IMR-90 (cell line): ENCODE measurements around the gene BBS12. TPM values are rescaled to one million over a fixed set of nuclear protein-coding genes. Genes with fewer than 3 reads are reported as not detected.

Experiments used
- ATAC-seq: fragments of 200-7000 bp; cut with Tn5 transposase; 2 replicates; pipeline ENCODE4 v1.9.1; 2020; ENCODE audit warnings: low read depth, mild to moderate bottlenecking, moderate library complexity
- BruUV-seq: library from RNA; stranded (reverse); fragments of 400-500 nt; replicated peaks from 2 replicates; lab custom pipeline; 2021; lab: Mats Ljungman, UMichigan
- CTCF ChIA-PET: fragments of 300-600 bp; formaldehyde crosslinking; extraction: SDS; loops from one replicate; lab custom pipeline; 2021; ENCODE audit warnings: antibody characterized with exemption; lab: Yijun Ruan, JAX
- POLR2A ChIA-PET: fragments of 300-600 bp; sonication (Branson Sonifier 250); formaldehyde crosslinking; loops from one replicate; lab custom pipeline; 2022; ENCODE audit warnings: antibody characterized with exemption; ENCODE audit not compliant: unreplicated experiment; lab: Charles Lee
- DNase-seq: peaks from one replicate; pipeline ENCODE4 v3.0.0; 2013
- H2AFZ ChIP-seq: replicated peaks from 2 replicates; pipeline ENCODE3; 2013; ENCODE audit warnings: low read length, mild to moderate bottlenecking; ENCODE audit not compliant: poor library complexity
- H2AK5ac ChIP-seq: 2 replicates; pipeline ENCODE4 v1.6.1; 2013; ENCODE audit warnings: low read depth, low read length, inconsistent platforms
- H2AK9ac ChIP-seq: replicated peaks from 2 replicates; pipeline ENCODE3; 2013; ENCODE audit warnings: mild to moderate bottlenecking, low read depth, low read length, moderate library complexity; ENCODE audit not compliant: poor library complexity
- H2BK120ac ChIP-seq: 2 replicates; pipeline ENCODE4 v1.6.1; 2013; ENCODE audit warnings: low read depth, low read length, inconsistent platforms
- H2BK15ac ChIP-seq: 3 replicates; pipeline ENCODE4 v1.6.1; 2013; ENCODE audit warnings: low read depth, low read length, inconsistent platforms
- H2BK20ac ChIP-seq: 2 replicates; pipeline ENCODE4 v1.6.1; 2013; ENCODE audit warnings: low read depth, mild to moderate bottlenecking, inconsistent platforms, low read length, moderate library complexity
- H2BK5ac ChIP-seq: 2 replicates; pipeline ENCODE4 v1.6.1; 2013; ENCODE audit warnings: mild to moderate bottlenecking, low read depth, low read length, inconsistent platforms; ENCODE audit not compliant: poor library complexity, severe bottlenecking
- H3K14ac ChIP-seq: replicated peaks from 2 replicates; pipeline ENCODE4 v1.6.1; 2013; ENCODE audit warnings: low read depth, low read length, inconsistent platforms
- H3K18ac ChIP-seq: 2 replicates; pipeline ENCODE4 v1.6.1; 2013; ENCODE audit warnings: low read depth, low read length, control low read depth
- H3K23ac ChIP-seq: 2 replicates; pipeline ENCODE4 v1.6.1; 2013; ENCODE audit warnings: low read depth, low read length, inconsistent platforms
- H3K27ac ChIP-seq: 2 replicates; pipeline ENCODE4 v1.5.1; 2013; ENCODE audit warnings: mild to moderate bottlenecking, control low read depth, low read length; ENCODE audit not compliant: insufficient read depth
- H3K27me3 ChIP-seq: 2 replicates; pipeline ENCODE4 v1.6.1; 2013; ENCODE audit warnings: low read length; ENCODE audit not compliant: control insufficient read depth, insufficient read depth
- H3K36me3 ChIP-seq: 2 replicates; pipeline ENCODE4 v1.6.1; 2013; ENCODE audit warnings: low read length, mixed read lengths; ENCODE audit not compliant: control insufficient read depth, insufficient read depth
- H3K4ac ChIP-seq: 2 replicates; pipeline ENCODE4 v1.6.1; 2013; ENCODE audit warnings: low read depth, low read length, inconsistent platforms
- H3K4me1 ChIP-seq: 2 replicates; pipeline ENCODE4 v1.6.1; 2013; ENCODE audit warnings: low read length, mixed read lengths; ENCODE audit not compliant: control insufficient read depth, insufficient read depth
- H3K4me2 ChIP-seq: 2 replicates; pipeline ENCODE4 v1.6.1; 2013; ENCODE audit warnings: low read depth, mild to moderate bottlenecking, control low read depth, low read length, moderate library complexity
- H3K4me3 ChIP-seq: 2 replicates; pipeline ENCODE4 v1.5.1; 2013; ENCODE audit warnings: low read depth, mild to moderate bottlenecking, control low read depth, low read length, moderate library complexity; ENCODE audit not compliant: insufficient read depth
- H3K56ac ChIP-seq: 2 replicates; pipeline ENCODE4 v1.6.1; 2013; ENCODE audit warnings: low read length, inconsistent platforms; ENCODE audit not compliant: insufficient read depth; ENCODE audit errors: extremely low read depth
- H3K79me1 ChIP-seq, 2 experiments: 2 replicates each; pipeline ENCODE4 v1.6.1; 2013; ENCODE audit warnings: low read length in 2 of 2, inconsistent platforms in 1 of 2, low read depth in 1 of 2
- H3K9ac ChIP-seq: 2 replicates; pipeline ENCODE4 v1.6.1; 2013; ENCODE audit warnings: low read depth, low read length, control low read depth
- H3K9me1 ChIP-seq: 2 replicates; pipeline ENCODE4 v1.6.1; 2013; ENCODE audit warnings: low read length, inconsistent platforms; ENCODE audit not compliant: insufficient read depth
- H3K9me3 ChIP-seq: 2 replicates; pipeline ENCODE4 v1.6.1; 2013; ENCODE audit warnings: low read length; ENCODE audit not compliant: control insufficient read depth, insufficient read depth
- H4K20me1 ChIP-seq: 2 replicates; pipeline ENCODE4 v1.6.1; 2013; ENCODE audit warnings: low read length, inconsistent platforms; ENCODE audit not compliant: insufficient read depth
- H4K5ac ChIP-seq: 2 replicates; pipeline ENCODE4 v1.6.1; 2013; ENCODE audit warnings: mild to moderate bottlenecking, low read depth, low read length, control low read depth
- H4K8ac ChIP-seq, 2 experiments: 2 replicates each; pipeline ENCODE4 v1.6.1; 2013; ENCODE audit warnings: low read depth in 2 of 2, low read length in 2 of 2, control low read depth in 1 of 2, inconsistent platforms in 1 of 2
- H4K91ac ChIP-seq: 2 replicates; pipeline ENCODE4 v1.6.1; 2013; ENCODE audit warnings: low read depth, low read length, inconsistent platforms; ENCODE audit not compliant: insufficient read depth
- BHLHE40 ChIP-seq: fragments of 150-350 bp; IDR thresholded peaks from 2 replicates; pipeline ENCODE4 v1.6.1; 2016; ENCODE audit warnings: mild to moderate bottlenecking, low read depth, low read length
- CEBPB ChIP-seq: IDR thresholded peaks from 2 replicates; pipeline ENCODE4 v1.6.1; 2012; ENCODE audit warnings: low read depth, low read length, improper control_type of control experiment
- CHD1 ChIP-seq: IDR thresholded peaks from 2 replicates; pipeline ENCODE4 v1.6.1; 2012; ENCODE audit warnings: low read depth, low read length, improper control_type of control experiment
- FOS ChIP-seq: fragments of 150-350 bp; IDR thresholded peaks from 2 replicates; pipeline ENCODE4 v1.6.1; 2016; ENCODE audit warnings: low read depth, low read length
- MAFK ChIP-seq: IDR thresholded peaks from 2 replicates; pipeline ENCODE4 v1.6.1; 2012; ENCODE audit warnings: low read depth, low read length, improper control_type of control experiment
- MXI1 ChIP-seq: IDR thresholded peaks from 2 replicates; pipeline ENCODE4 v1.6.1; 2012; ENCODE audit warnings: low read depth, mild to moderate bottlenecking, low read length, moderate library complexity, borderline replicate concordance
- POLR2A ChIP-seq: IDR thresholded peaks from 2 replicates; pipeline ENCODE4 v1.6.1; 2012; ENCODE audit warnings: mild to moderate bottlenecking, low read depth, low read length
- RAD21 ChIP-seq: IDR thresholded peaks from 2 replicates; pipeline ENCODE4 v1.6.1; 2012; ENCODE audit warnings: low read length, improper control_type of control experiment
- RCOR1 ChIP-seq: IDR thresholded peaks from 2 replicates; pipeline ENCODE4 v1.6.1; 2012; ENCODE audit warnings: mild to moderate bottlenecking, low read length, improper control_type of control experiment; ENCODE audit not compliant: insufficient replicate concordance
- RFX5 ChIP-seq: IDR thresholded peaks from 2 replicates; pipeline ENCODE4 v1.8.0; 2012; ENCODE audit warnings: low read depth, mild to moderate bottlenecking, low read length, moderate library complexity
- WGBS, 2 experiments: methylation state at CpG; one replicate each; pipeline versions ENCODE4 v1.1.5 to v1.1.7; 2013; ENCODE audit warnings: missing lambda C conversion rate in 2 of 2; ENCODE audit not compliant: insufficient read length in 1 of 2; ENCODE audit errors: extremely low coverage in 2 of 2; 5-methylcytosine and 5-hydroxymethylcytosine counted together
- dilution Hi-C: fragments of 300-500 bp; cut with HindIII; formaldehyde crosslinking; loops from one replicate; pipeline ENCODE4 v1.14.3; 2018; ENCODE audit warnings: low sequenced_read_pairs; ENCODE audit not compliant: unreplicated experiment
- in situ Hi-C: fragments of 300-500 bp; cut with MboI; formaldehyde crosslinking; loops from 3 replicates; pipeline ENCODE4 v1.14.3; 2019; ENCODE audit warnings: low sequenced_read_pairs, inconsistent platforms, mixed read lengths
- intact Hi-C: fragments of 100-400 bp; cut with micrococcal nuclease; formaldehyde crosslinking; loops from 2 replicates; pipeline ENCODE4 v1.10.0; 2022
- polyA plus RNA-seq, 3 experiments: library from polyadenylated mRNA; depleted of rRNA; stranded (reverse); fragments of >200 nt; gene quantifications; 2 replicates each; pipeline ENCODE4 v1.2.3, GENCODE V29; 2012; ENCODE audit warnings: low replicate concordance in 1 of 3
- total RNA-seq: library from RNA; depleted of rRNA; stranded (reverse); fragments of >200 nt; gene quantifications from 2 replicates; pipeline ENCODE4 v1.2.3, GENCODE V29; 2012

Gene BBS12
- total and polyA plus RNA-seq, 2 of the 4 experiments (the other 2 are of a cell fraction): 1.1 to 5.9 TPM

GRCh38 chr4:122775987-122776836, 43.7 kb downstream of the BBS12 start:
- no peaks in the 10 kb centered on the region for H3K27me3 ChIP-seq
- H3K56ac ChIP-seq: no peak overlapping the region
- WGBS, 2 experiments: no CpG with 5 or more reads among the region's 6 CpGs
- H3K4me3 ChIP-seq: no peak overlapping the region
- no peaks in the 10 kb centered on the region for H3K9me3 ChIP-seq
- peak overlapping the region; percentile 31 for H3K18ac ChIP-seq
- no peak overlapping the region for H3K23ac ChIP-seq
- H3K4me2 ChIP-seq: no peak overlapping the region
- no peak overlapping the region; the same call in 1 of the 2 replicates for H3K14ac ChIP-seq
- peaks cover 18% of the 10 kb centered on the region for H3K4me1 ChIP-seq
- peaks cover 8% of the 10 kb centered on the region; the same call in 1 of the 2 replicates for H3K9me1 ChIP-seq
- H2AK5ac ChIP-seq: peak overlapping the region; percentile 93
- intact Hi-C loops: no loop called here
- peak overlapping the region; percentile 53 to 69; a peak in 3 of 4 replicates for H4K8ac ChIP-seq
- no peaks in the 10 kb centered on the region for H3K36me3 ChIP-seq
- H3K79me1 ChIP-seq: no peaks in the 10 kb centered on the region
- no peak for ATAC-seq
- ChIA-PET POLR2A (no interaction called here), CTCF (no interaction called here)
- peak overlapping the region; percentile 87; the same call in 2 of the 3 replicates for H2BK15ac ChIP-seq
- H3K9ac ChIP-seq: no peak overlapping the region
- H4K20me1 ChIP-seq: no peaks in the 10 kb centered on the region
- H2AK9ac ChIP-seq: no peak overlapping the region
- peak overlapping the region; percentile 91 for H2BK20ac ChIP-seq
- H3K4ac ChIP-seq: peak overlapping the region; percentile 82
- H2BK120ac ChIP-seq: peak overlapping the region; percentile 93
- BruUV-seq: no TSS peak
- no peak for DNase-seq
- H4K5ac ChIP-seq: peak overlapping the region; percentile 67
- H2AFZ ChIP-seq: peak overlapping the region; percentile 74
- peak overlapping the region; percentile 72 for H4K91ac ChIP-seq
- H2BK5ac ChIP-seq: peak overlapping the region; percentile 72
- TF ChIP-seq CEBPB: no peak
- TF ChIP-seq CHD1: no peak
- no peak for TF ChIP-seq RCOR1
- no peak for TF ChIP-seq BHLHE40
- no peak for TF ChIP-seq MXI1
- no peak for TF ChIP-seq RAD21
- TF ChIP-seq FOS: no peak
- no peak for TF ChIP-seq POLR2A
- TF ChIP-seq RFX5: no peak
- TF ChIP-seq MAFK: no peak
- in situ Hi-C loops: no loop called here
- H3K27ac ChIP-seq: peak overlapping the region; percentile 26; the same call in 1 of the 2 replicates
- dilution Hi-C loops: no loop called here
